CD1c-positive myeloid dendritic cell (primary cell): ENCODE measurements around the gene QSER1.
"Not testable (repeated sequence)": the region's sequence is repeated elsewhere in the genome, so short reads cannot be mapped to it uniquely, and the experiment has no call there.

Experiments used
- DNase-seq: peaks from one replicate; pipeline ENCODE4 v3.0.0-alpha.2; 2016; ENCODE audit errors: extremely low spot score

Gene QSER1

DNA sequence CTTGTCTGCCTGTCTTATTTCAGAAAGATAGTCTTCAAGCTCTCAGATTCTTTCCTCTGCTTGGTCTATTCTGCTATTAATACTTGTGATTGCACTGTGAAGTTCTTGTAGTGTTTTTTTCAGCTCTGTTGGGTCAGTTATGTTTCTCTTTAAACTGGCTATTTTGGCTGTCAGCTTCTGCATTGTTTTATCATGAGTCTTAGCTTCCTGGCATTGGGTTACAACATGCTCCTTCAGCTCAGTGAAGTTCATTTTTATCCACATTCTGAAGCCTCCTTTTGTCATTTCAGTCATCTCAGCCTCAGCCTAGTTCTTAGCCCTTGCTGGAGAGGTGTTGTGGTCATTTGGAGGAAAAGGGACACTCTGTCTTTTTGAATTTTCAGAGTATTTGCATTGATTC lies 107.6 kb downstream of the QSER1 start:
- no peak for DNase-seq

DNA sequence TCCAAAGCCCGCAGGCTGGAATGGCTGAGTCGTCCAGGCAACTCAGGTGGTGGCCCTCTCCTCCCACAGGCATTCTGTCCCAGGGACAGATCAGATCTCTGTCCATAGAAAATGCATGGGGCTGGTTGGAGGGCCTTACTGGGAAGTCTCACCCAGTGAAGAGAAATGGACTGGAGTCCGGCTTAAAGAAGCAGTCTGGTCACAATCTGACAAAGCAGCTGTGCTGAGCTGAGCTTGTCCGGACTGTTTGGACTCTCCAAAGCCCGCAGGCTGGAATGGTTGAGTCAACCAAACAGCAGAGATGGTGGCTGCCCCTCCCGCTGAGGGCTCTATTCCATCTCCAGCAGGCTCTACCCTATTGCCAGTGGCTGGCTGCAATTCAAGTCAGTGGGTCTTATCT lies 108.7 kb downstream of the QSER1 start:
- no peak for DNase-seq

DNA sequence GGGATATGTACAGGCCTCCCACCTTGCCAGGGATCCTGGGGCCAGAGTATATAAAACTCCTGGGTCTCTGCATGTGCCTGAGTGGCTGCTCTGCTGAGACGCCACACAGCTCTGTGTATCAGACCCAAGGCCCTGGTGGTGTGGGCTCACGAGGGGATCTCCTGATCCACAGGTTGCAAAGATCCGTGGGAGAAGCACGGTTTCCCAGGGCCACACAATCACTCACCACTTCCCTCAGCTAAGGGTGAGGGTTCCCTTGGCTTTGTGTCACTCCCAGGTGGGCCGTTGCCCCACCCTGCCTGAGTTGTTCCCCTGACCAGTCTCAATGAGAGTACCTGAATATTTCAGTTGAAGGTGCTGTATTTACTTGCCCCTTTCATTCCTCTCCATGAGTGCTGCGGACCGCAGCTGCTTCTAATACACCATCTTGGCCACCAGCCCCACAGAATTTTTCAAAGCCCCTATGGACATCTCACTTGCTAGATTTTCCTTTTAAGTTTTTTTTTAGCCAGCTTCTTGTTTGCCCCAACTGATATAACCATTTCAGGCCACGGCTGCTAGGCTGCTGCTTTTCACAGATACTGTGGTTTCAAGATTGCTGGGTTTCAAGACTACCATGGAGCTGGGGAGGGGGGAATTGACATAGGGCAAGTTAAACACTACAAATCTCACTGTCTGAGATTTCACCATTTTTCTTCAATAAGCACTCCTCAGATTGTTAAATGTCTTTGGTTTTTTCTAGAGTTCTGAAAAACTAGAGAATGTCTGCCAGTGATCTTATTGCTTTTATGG lies 109.3 kb downstream of the QSER1 start:
- DNase-seq = no peak

DNA sequence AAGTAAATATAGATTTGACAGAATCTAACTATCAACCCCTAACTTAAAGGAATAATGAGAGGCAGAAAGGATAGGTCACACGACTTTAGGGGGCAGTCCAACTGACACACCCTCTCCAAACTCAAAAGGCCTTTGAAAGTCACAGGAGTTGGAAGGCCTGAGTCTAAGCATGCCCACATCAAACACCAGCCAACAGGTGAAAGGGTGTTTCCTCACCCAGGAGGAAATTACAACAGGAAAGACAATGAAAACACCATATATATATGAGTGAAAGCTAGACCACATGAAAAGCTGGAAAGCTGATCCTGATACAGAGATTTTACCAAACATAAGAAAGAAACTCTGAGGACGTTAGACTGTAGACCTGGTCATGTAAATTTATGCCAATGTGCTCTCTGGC lies 112.6 kb downstream of the QSER1 start:
- no peak for DNase-seq

DNA sequence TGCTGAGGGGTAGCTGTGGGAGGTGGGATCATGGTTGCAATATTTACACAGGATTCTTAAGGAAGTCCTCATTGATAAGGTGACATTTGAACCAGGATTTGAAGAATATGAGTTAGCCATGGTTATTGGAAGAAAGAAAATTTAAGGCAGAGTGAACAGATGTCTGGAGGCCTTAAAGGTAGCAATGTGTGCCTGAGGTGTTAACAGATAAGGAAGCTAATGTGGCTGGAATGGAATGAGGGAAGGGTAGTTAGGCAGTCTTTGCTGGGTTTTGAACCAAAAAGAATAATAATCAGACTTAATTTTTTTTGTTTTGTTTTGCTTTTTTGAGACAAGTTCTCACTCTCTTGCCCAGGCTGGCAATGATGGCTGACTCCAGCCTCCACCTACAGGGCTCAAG lies 113.4 kb downstream of the QSER1 start:
- DNase-seq = no peak

DNA sequence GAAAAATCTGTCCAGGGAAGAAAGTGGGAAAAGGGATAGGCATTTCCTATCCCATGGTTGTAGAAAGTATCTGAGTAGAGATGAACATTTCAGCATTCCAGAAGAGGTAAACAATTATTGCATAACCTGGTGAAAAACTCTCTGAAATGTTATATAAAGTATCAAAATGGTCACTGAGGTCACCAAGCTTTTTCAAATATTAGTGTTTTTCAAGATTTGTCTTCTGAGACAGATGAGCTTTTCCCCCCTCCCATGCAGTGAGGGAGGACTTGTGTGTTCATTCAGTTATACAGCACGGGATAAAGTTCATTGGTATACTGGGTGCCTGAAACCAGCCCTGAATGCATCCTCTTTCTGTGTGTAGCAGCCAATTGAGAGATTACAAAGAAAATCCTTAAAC lies 121.1 kb downstream of the QSER1 start:
- no peak for DNase-seq

DNA sequence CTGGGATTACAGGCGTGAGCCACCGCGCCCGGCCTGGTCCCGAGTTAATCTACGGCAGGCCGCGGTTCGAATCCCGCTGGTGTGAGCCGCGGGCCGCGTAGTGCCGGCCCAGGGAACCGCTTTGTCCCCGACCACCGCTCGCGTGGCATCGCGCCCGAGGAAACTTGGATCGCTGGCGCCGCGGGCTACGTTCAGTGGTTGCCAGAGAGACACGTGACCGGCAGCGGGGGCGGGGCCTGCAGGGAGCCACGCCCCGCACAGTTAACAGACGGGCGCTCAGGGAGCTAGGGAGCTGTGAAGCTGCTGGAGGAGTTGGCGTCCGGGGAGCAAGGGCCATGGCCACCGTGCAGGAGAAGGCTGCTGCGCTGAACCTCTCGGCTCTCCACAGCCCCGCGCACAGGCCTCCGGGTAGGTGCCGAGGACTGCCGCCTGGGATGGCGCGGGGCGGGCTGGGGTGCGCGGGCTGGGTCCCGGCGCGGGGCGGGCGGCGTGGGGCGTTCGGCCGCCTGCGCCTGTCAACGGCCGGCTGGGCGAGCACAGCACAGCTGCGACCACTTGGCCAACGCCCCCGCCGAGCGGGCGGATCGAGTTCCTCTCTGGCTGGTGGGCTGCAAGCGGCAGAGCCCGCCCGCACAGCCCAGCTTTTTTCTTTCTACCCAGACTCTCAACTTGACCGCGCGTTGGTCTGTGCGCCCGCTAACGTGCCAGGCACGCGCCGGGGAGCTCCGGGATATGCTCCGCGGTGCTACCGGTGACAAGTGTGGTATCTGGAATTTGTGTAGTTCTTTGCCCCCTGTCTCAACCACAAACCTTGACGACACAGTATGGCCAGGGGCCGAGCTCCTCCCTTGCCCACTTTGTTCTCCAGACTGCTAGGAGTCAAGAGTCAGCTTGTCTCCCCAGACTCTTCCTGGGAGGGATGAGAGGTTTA lies 123.3 kb downstream of the QSER1 start, which contains the start of gene DEPDC7:
DEPDC7 (plus strand) TSS at position 258 of the 931 bp plus-strand sequence; CDS start at position 336, 78 bp downstream.
- peak; percentile 88 for DNase-seq

DNA sequence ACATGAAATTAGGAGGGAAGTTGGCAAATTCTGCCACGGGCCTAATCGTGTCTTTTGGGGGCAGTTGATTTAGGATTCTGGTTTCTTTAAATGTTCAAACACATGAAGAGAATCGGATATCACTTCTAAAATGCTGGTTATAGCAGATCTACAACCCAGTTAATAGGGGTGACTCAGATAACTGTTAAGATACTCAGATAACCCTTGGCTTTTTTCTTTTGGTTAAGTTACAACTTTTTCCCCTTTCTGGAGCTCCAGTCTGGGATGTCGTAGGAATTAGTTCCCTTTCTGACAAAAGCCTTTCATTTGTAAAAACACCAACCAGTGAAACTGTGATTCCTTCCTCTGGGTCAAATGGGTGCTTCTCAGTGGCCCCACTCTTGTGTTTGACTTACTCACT lies 124.0 kb downstream of the QSER1 start:
- peak; percentile 53 for DNase-seq

DNA sequence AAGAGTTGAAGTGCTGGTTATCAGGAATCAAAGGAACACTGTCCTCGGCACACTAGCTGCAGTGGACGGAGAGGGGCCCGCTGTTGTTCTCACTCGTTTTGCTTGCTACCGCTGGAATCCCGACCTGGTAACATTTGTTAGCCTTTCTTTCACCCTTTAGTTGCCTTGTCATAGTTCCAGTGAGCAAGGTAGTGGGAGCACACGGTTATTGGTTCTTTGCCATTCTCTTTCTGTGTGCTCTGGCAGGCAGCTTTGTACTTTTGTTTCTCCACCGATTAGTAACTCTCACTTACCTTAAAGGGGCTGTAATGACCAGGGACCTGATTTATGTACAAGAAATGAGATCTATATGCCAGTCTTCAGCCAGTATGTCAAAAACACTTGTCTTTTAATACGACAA lies 124.9 kb downstream of the QSER1 start:
- no peak for DNase-seq

DNA sequence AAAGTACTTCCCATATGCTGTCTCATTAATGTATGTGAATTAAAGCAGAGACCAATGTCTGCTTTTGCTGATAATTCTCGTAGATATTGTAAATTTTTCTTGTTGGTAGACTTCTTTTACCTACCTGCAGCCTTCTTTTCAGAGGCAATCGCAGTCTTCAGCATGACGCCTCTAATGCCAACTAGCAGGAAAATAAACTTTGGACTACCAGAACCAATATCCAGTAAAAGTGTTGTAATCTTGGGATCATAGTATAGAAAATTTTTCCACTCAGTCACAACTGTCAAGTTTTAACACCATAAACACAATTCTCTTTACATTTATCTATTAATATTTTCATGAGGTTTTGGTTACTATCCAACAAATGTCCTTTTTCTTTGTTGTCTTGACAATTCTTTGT lies 125.4 kb downstream of the QSER1 start:
- no peak for DNase-seq

DNA sequence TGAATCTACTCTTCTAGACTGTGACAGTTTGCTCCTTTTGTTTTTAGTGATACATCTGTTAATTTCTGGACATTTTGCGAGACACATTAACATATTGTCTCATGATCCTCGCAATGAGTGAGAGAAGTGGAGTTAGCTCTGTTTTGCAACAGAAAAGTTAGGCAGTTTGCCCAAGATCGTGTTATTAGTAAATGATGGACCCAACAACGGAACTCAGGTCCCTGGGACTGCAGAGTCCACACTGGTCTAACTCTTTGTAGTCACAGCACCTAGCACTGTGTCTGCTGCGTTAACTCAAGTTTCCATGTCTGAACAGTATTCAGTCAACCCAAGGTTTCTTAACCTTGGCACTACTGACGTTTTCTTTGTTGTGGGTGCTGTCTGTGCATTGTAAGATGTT lies 126.2 kb downstream of the QSER1 start:
- DNase-seq = no peak

DNA sequence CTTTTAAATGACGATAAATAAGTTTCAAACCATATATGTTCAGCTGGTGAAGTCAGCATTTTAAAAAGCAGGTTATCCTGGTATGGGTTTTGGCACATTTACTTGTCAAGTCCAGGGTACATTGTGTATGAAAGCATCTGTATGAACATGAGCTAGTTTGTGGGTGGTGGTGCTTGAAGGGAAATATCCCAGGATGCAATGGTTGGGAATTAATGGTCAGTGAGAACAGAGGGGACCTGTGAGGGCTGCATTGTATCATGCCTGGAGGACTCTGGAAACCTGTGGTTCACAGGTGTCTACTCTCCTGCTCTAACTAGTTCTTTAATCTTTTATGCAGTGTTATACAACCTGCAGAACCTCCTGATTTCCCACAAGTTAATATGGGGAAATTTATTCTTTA lies 128.9 kb downstream of the QSER1 start:
- no peak for DNase-seq

DNA sequence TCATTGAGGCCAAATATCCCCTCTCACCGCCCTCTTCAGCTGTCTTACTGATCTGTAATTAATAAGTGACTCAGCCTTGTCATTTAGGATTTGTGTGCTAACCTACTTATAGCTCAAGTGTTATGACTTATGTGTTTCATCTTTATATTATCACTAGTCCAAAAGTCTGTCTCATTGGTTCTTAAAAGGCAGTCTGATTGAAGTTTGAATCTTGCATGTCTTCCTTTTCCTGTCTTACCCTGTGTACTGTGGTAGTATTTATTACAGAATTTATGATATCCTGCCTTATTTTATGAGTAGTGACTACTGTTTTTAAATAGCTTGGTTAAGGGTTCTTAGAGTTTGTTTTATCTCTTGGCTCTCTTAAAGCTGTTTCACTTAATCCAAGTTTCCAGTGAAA lies 129.3 kb downstream of the QSER1 start:
- no peak for DNase-seq

DNA sequence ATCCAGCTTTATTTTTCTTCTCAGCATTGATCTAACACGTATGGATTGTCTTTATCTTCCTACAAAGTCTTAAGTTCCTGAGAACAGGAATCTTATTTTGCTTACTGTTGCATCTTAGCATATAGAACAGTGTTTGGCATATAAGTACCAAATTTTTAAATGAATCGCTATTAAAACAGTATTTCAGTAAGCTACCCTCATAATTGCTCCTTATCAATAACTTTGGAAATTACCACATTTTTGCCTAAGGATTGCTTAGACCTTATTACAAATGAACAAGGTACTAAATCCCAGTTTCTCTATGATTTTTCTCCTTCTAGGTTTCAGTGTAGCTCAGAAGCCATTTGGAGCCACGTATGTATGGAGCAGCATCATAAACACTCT lies 132.7 kb downstream of the QSER1 start:
- no peak for DNase-seq

DNA sequence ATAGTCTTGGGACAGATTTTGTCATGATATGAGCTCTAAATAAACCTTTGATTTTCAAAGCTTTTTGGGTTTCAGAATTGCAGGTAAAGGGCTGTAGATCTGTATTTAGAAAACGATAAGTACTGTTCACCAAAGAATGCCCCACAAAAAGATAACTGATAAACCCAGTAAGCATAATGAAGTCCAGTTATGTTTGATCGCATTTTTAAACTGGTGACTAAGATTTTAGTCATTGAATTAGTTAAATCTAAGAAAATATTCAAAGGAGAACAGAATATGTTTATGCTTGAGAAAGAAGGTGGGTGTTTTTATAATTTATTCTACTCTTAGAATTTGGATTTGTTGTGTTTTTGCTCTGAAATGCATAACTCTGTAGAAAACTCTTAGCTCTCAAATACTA lies 134.6 kb downstream of the QSER1 start:
- DNase-seq = no peak

DNA sequence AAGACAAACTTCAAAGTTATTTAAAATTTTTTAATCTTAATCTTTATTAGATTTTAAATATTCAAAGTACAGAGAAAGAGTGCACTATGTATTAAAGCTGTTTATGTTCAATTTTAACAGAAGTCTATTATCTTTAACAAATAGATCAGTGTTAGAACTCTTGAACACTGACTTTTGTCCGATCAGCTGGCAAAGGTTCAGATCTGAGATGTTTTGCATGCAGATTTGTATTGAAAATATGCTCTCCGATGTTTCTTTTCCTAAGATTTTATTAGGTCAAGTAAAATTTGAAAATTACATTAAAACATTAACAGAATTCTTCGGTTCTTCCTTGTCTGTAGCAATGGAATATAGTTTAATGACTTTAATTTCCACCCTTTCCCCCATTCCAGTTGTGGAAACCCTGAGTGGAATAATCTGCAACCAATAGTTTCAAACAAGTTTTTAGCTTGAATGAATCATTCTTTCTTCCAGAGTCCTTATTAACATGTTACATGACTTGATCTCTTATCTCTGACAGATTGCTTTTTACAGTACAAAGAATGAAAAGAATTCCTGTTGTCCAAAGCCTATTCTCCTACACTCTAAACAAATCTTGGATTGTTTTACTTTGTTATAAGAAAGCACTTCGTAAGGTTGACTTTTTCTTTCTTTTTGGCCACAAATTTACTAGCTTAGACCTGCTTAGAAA lies 135.4 kb downstream of the QSER1 start:
- no peak for DNase-seq

DNA sequence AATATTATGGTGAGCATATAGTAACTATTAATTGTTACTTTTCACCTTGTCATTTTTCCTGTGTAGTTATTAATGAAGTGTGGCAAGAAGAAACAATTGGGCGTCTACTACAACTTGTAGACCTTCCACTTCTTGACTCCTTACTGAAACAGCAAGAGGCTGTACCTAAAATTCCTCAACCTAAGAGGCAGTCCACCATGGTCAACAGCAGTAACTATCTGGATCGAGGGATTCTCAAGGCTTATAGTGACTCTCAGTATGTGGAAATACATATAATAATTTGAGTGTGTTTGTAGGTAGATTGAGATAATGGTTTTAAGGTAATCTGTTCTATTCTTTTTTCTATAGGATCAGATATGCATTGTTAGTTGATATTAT lies 135.9 kb downstream of the QSER1 start:
- DNase-seq = no peak

DNA sequence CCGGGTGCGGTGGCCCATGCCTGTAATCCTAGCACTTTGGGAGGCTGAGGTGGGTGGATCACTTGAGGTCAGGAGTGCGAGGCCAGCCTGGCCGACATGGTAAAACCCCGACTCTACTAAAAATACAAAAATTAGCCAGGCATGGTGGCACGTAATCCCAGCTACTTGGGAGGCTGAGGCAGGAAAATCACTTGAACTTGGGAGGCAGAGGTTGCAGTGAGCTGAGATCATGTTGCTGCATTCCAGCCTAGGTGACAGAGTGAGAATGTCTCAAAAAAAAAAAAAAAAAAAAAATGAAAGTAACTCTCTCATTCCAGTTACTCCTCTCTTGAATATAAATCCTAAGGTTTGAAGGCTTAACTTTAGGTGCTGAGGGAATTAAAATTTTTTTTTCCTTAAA lies 136.6 kb downstream of the QSER1 start:
- not testable (repeated sequence) for DNase-seq
